HCT116 (cell line): ENCODE results near the gene HBM.

Experiments used
- EZH2 ChIP-seq: fragments of 200-600 bp; sonication (generic); IDR thresholded peaks from 2 replicates; pipeline ENCODE4 v1.6.1; 2017; ENCODE audit warnings: antibody characterized with exemption, mixed run types
- FOSL1 ChIP-seq: IDR thresholded peaks from 2 replicates; pipeline ENCODE4 v1.6.1; 2012; ENCODE audit warnings: low read depth
- JUND ChIP-seq: IDR thresholded peaks from 2 replicates; pipeline ENCODE4 v1.6.1; 2012
- POLR2A ChIP-seq: IDR thresholded peaks from 2 replicates; pipeline ENCODE4 v1.7.0; 2011; ENCODE audit warnings: borderline replicate concordance; ENCODE audit not compliant: insufficient read depth, insufficient read length; ENCODE audit errors: extremely low read depth
- TCF7L2 ChIP-seq: IDR thresholded peaks from 2 replicates; pipeline ENCODE4 v1.7.0; 2011; ENCODE audit warnings: borderline replicate concordance, inconsistent platforms; ENCODE audit not compliant: insufficient read depth, insufficient read length; ENCODE audit errors: extremely low read depth
- TF ChIP-seq, protein P1 (sequence below), 3 experiments: fragments of 200-600 bp in 1 of 3; sonication (generic) in 1 of 3; IDR thresholded peaks in 2 of 3; conservative IDR thresholded peaks in 1 of 3; 2 replicates each; pipeline ENCODE4 v1.5.1; 2012 to 2017; ENCODE audit warnings: low read depth in 2 of 3, low read length in 2 of 3, antibody characterized with exemption in 1 of 3, borderline replicate concordance in 1 of 3, control low read depth in 1 of 3, mild to moderate bottlenecking in 1 of 3, mixed read lengths in 1 of 3, mixed run types in 1 of 3, moderate library complexity in 1 of 3; ENCODE audit not compliant: insufficient read depth in 1 of 3

DNA sequence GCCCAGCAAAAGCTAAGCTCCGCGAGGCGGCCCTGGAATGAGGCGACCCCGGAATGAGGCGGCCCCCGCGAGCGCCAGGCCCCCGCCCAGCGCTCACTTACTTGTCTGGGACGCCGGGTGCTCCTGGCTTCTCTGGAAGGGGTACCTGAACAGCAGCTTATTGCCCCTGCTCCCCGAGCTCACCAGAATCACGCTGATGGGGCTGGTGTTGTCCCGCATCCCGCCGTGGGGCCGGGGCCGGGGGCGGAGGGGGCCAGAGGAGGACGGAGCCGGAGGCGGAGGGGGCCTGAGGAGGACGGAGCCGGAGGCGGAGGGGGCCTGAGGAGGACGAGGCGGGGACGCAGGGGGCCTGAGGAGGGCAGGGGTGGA lies 27.7 kb upstream of the HBM start:
- TF ChIP-seq POLR2A: no peak
- TF ChIP-seq, protein P1, sequence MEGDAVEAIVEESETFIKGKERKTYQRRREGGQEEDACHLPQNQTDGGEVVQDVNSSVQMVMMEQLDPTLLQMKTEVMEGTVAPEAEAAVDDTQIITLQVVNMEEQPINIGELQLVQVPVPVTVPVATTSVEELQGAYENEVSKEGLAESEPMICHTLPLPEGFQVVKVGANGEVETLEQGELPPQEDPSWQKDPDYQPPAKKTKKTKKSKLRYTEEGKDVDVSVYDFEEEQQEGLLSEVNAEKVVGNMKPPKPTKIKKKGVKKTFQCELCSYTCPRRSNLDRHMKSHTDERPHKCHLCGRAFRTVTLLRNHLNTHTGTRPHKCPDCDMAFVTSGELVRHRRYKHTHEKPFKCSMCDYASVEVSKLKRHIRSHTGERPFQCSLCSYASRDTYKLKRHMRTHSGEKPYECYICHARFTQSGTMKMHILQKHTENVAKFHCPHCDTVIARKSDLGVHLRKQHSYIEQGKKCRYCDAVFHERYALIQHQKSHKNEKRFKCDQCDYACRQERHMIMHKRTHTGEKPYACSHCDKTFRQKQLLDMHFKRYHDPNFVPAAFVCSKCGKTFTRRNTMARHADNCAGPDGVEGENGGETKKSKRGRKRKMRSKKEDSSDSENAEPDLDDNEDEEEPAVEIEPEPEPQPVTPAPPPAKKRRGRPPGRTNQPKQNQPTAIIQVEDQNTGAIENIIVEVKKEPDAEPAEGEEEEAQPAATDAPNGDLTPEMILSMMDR (IDR thresholded peaks at IDR 0.05 in 2 of 3, conservative IDR thresholded peaks at IDR 0.05 in 1 of 3; ENCODE audit: borderline replicate concordance in 1 of 3, insufficient read depth in 1 of 3, low read depth in 2 of 3, low read length in 2 of 3): no peak
- TF ChIP-seq FOSL1: no peak
- no peak for TF ChIP-seq EZH2
- TF ChIP-seq JUND: no peak
- no peak for TF ChIP-seq TCF7L2
